Uterus (tissue), 4 donors: Measurements from ENCODE around the gene BBS9. TPM values are rescaled to one million over a fixed set of nuclear protein-coding genes. Genes with fewer than 3 reads are reported as not detected.

ENCODE experiments used
- DNase-seq, 2 donors: peaks; one replicate each; pipeline ENCODE4 v3.0.0-alpha.2; 2019 to 2020
- H3K27ac ChIP-seq, 2 donors: fragments of 200-600 bp; sonication (generic); 1 replicate in 1 of 2; 2 replicates in 1 of 2; pipeline ENCODE4 v1.5.1; 2016 to 2018
- H3K27me3 ChIP-seq, 2 donors: fragments of 200-600 bp; sonication (generic); one replicate each; pipeline ENCODE4 v1.5.1; 2018 to 2019; ENCODE audit warnings: control low read depth in 1 of 2
- H3K36me3 ChIP-seq, 2 donors: fragments of 200-600 bp; sonication (generic); one replicate each; pipeline ENCODE4 v1.5.1; 2019; ENCODE audit warnings: control low read depth in 1 of 2
- H3K4me1 ChIP-seq, 2 donors: fragments of 200-600 bp; sonication (generic); one replicate each; pipeline ENCODE4 v1.5.1; 2018 to 2019; ENCODE audit warnings: control low read depth in 1 of 2
- H3K4me3 ChIP-seq, 2 donors: fragments of 200-600 bp; sonication (generic); 1 replicate in 1 of 2; 2 replicates in 1 of 2; pipeline ENCODE4 v1.5.1; 2018 to 2019; ENCODE audit warnings: mild to moderate bottlenecking in 1 of 2
- H3K9me3 ChIP-seq, 2 donors: fragments of 200-600 bp; sonication (generic); one replicate each; pipeline ENCODE4 v1.5.1; 2019; ENCODE audit warnings: control low read depth in 1 of 2
- CTCF ChIP-seq, 4 experiments: fragments of 200-600 bp in 2 of 4; fragments of 450-650 bp in 2 of 4; sonication (generic) in 2 of 4; IDR thresholded peaks; one replicate each; pipeline ENCODE4 v1.5.1; 2016 to 2019; ENCODE audit warnings: antibody characterized with exemption in 4 of 4, mild to moderate bottlenecking in 2 of 4, moderate library complexity in 1 of 4
- POLR2A ChIP-seq, 2 donors: fragments of 450-650 bp; IDR thresholded peaks; one replicate each; pipeline ENCODE4 v1.6.1; 2016; ENCODE audit warnings: antibody characterized with exemption in 2 of 2, mild to moderate bottlenecking in 1 of 2, moderate library complexity in 1 of 2
- intact Hi-C: fragments of 100-400 bp; cut with DNase I; formaldehyde crosslinking; loops from one replicate; pipeline ENCODE4 v1.15.1; 2023; ENCODE audit warnings: low total_unique reads
- total RNA-seq, 4 donors: library from RNA; depleted of rRNA in 3 of 4; stranded (reverse); fragments of >200 nt in 3 of 4; gene quantifications; one replicate each; pipeline versions ENCODE4 v1.1.0 to v1.2.4, GENCODE V29; 2014 to 2023
- donor health status: DM: yes; HTN: yes; CAD: no.

Gene BBS9
- total RNA-seq, 4 donors from 2014 or later: 24.1 to 77.4 (median 39.4) TPM

- Histone ChIP-seq H3K36me3 (no peaks in the 10 kb centered on the region), H3K4me1 (no peaks in the 10 kb centered on the region), H3K4me3 (no peak overlapping the region), H3K27me3 (no peaks in the 10 kb centered on the region), H3K9me3 (no peaks in the 10 kb centered on the region), H3K27ac (no peak overlapping the region)
- intact Hi-C loops: no loop called here
- TF ChIP-seq POLR2A (IDR thresholded peaks at IDR 0.05) (no peak), CTCF (IDR thresholded peaks at IDR 0.05) (no peak)
- no peak for DNase-seq
Measured at GRCh38 chr7:33307205-33307604, 177.8 kb downstream of the BBS9 start.

- TF ChIP-seq CTCF (IDR thresholded peaks at IDR 0.05): no peak
- TF ChIP-seq POLR2A (IDR thresholded peaks at IDR 0.05): no peak
- H3K4me1 ChIP-seq: no peaks in the 10 kb centered on the region
- H3K27me3 ChIP-seq: no peaks in the 10 kb centered on the region
- H3K27ac ChIP-seq: no peak overlapping the region
- H3K9me3 ChIP-seq: no peaks in the 10 kb centered on the region
- no peaks in the 10 kb centered on the region for H3K36me3 ChIP-seq
- intact Hi-C loops: no loop called here
- no peak overlapping the region for H3K4me3 ChIP-seq
- DNase-seq: no peak
Measured at GRCh38 chr7:33310546-33310945, 181.2 kb downstream of the BBS9 start.

- H3K36me3 ChIP-seq: no peaks in the 10 kb centered on the region
- no peak overlapping the region for H3K4me3 ChIP-seq
- intact Hi-C loops: no loop called here
- H3K27me3 ChIP-seq: no peaks in the 10 kb centered on the region
- H3K27ac ChIP-seq: no peak overlapping the region
- no peak for DNase-seq
- no peaks in the 10 kb centered on the region for H3K9me3 ChIP-seq
- TF ChIP-seq CTCF (IDR thresholded peaks at IDR 0.05) (no peak), POLR2A (IDR thresholded peaks at IDR 0.05) (no peak)
- no peaks in the 10 kb centered on the region for H3K4me1 ChIP-seq
Measured at GRCh38 chr7:33325754-33326484, 196.6 kb downstream of the BBS9 start.

- Histone ChIP-seq H3K36me3 (no peaks in the 10 kb centered on the region), H3K27ac (no peak overlapping the region), H3K27me3 (no peaks in the 10 kb centered on the region), H3K4me3 (no peak overlapping the region), H3K9me3 (no peaks in the 10 kb centered on the region), H3K4me1 (no peaks in the 10 kb centered on the region)
- no peak for DNase-seq
- no peak for TF ChIP-seq POLR2A (IDR thresholded peaks at IDR 0.05)
- TF ChIP-seq CTCF (IDR thresholded peaks at IDR 0.05): no peak
- intact Hi-C loops: no loop called here
Measured at GRCh38 chr7:33326485-33326848, 197.1 kb downstream of the BBS9 start.

GRCh38 chr7:33327427-33327826, 198.1 kb downstream of the BBS9 start:
- Histone ChIP-seq H3K4me1 (no peaks in the 10 kb centered on the region), H3K36me3 (no peaks in the 10 kb centered on the region), H3K9me3 (no peaks in the 10 kb centered on the region), H3K27me3 (no peaks in the 10 kb centered on the region), H3K27ac (no peak overlapping the region), H3K4me3 (no peak overlapping the region)
- no peak for DNase-seq
- intact Hi-C loops: no loop called here
- no peak for TF ChIP-seq CTCF (IDR thresholded peaks at IDR 0.05)
- TF ChIP-seq POLR2A (IDR thresholded peaks at IDR 0.05): no peak
